HG03066 (cell line): ENCODE results near the gene PTPN4.
"Not testable (repeated sequence)": the region's sequence is repeated elsewhere in the genome, so short reads cannot be mapped to it uniquely, and the experiment has no call there.

Experiments used
- ATAC-seq: cut with Tn5 transposase; IDR thresholded peaks from one replicate; pipeline ENCODE4 v1.9.1; 2021; ENCODE audit warnings: low read depth; ENCODE audit not compliant: unreplicated experiment

The PTPN4 gene

DNA sequence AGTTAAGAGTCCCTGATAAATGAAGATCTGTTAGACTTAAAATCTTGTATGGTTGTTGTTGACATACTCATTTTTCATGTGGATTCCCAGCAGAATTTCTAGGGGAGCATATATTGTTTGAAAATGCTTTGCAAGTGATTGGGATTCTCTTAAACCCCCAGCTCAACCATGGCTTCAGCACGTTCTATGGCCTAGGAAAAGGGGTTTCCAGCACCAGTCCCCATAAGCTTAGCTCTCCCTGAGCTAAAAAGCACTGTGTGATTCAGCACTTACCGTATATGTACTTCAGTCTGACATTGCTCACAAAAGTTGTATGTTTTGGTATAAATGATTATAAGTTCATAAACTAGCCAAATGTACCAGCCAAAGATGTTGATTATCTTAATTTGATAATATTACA lies 173.1 kb downstream of the PTPN4 start:
- no peak for ATAC-seq

DNA sequence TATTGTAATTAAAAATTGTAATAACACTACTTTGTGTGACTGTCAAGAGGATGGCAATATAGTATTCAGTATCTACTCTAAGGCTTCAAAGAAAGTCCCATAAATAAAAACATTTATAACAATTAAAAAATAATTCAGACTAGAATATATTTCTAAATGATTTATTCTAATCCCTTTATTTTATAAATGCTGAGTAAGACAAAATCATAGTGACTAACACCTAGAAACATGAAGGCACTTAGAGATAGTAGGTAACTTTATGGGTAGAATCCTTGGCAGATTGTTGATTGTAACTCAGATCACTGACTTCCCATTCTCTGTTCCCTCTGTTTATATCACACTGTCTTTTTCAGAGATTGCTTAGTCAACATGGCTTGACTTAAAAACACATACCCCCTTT lies 174.6 kb downstream of the PTPN4 start:
- no peak for ATAC-seq

DNA sequence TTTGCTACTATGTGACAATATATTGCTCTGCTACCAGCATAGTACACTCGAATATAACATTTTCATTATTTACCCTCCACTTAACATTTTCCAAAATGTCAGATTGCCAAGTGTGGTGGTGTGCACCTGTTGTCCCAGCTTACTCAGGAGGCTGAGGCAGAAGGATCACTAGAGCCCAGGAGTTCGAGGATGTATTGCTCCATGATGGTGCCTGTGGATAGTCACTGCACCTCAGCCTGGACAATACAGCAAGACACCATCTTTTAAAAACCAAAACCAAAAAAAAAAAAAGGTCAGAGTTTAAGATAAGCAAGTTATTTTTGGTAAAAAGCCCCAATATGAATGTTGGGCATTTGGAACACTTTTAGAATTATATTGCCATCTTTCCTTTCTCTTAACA lies 178.0 kb downstream of the PTPN4 start:
- ATAC-seq, result no peak

DNA sequence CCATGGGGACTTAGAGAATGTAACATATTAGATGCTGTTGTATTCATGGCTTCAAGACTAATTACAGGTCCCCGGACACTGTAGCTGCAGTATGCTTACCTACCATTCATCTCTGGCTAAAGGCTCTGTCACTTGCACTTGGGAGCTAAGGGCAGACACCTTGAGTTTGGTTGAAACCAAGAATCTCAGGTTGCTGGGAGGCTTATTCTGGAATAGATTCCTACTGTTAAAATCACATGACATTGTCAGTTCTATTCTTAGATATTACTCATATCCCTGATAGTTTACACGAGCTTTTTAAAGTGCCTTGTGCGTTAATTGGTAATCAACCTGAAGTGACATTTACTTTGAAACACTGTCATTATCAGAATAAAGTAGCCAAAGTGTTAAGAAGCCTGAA lies 180.2 kb downstream of the PTPN4 start:
- no peak for ATAC-seq

DNA sequence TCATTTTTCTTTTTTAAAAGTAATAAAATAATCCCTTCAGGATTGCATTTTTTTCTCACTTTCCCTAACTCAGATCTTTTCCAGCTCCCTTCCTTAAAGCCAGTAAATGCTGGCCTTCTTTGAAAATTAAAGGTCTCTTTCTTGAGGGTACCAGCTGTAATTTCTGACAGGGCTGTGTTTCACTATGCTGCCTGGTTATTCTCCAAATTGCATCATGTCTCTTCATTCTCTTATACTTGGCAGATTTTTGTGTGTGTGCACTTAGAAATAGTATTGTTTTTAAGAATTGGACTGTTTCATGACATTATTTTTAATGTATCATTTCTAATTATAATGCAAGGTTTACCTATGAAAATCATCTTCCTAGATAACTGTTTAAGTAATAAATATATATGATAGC lies 181.1 kb downstream of the PTPN4 start:
- ATAC-seq, result no peak

DNA sequence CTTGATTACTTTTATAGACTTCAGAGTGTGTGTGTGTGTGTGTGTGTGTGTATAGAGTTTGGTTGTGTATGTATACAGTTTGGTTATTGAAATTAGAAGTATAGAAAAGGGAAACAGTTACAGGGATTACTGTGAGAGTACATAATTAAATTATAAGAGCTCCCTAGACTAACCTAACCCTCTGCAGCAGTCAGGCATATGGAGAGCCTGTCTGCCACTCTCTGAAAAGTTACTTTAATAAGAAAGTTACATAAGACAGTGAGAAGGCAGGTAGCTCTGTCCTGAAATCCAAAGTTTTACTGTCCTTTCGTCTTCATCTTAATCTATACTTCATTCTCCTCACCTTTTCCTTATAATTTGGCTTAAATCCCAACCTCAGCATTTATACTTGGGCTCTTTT lies 181.7 kb downstream of the PTPN4 start:
- ATAC-seq, result no peak

DNA sequence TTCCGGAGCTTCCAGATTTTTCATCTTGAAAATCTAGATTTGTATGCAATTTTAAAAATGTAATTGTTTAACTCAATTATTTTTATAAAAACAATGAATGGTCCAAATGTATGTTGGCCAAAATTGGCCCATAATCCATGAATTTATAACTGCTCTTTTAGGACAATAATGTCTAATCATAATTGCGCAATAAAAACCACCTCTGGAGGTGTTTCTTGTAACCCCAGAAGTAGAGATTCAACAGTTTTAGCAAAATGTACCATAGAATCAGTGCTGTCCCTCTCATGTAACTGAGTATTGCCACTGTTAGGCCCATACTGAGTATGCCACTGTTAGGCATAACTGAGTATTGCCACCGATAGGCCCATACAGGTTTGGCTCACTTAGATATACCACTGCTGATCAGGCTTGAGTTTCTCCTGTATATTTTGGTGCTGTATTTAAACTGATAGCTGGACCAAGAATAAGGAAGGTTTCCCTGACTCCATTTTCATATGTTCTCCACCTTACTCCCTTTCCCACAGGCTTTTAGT lies 182.3 kb downstream of the PTPN4 start:
- no peak for ATAC-seq

DNA sequence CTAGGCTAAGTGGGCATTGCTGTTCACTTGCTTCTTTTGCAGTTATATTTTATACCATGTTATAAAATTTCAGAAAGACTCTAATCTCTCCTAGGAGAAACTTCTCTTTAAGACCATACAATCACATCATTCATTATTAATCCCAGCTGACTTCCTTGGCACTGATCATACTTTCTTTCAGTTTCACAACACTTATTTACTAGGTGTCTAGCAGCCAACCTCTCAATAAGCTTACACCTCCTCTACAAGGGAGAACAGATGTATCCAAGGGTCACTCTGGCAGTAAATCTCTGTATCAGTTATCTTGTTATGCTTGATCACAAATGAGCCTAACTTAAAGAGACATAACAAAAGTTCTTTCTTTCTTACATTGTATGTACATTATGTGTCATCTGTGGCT lies 183.3 kb downstream of the PTPN4 start:
- ATAC-seq, result no peak

DNA sequence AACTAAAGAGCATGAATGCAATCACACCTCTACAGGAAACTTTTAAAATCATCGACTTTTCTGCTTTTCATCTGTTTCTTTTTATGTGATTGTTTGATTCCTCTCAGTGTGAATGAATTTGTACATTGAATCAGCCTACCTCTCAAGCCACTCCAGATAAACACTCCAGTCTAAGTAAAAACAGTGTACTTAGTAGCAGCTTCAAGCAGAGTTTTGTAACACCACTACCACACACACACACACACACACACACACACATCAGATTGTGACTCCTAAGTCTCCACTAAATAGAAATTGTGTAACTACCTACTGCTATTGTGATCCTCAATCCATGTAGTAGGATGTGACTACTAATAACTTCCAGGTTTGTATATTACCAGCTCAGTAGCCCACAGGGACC lies 187.8 kb downstream of the PTPN4 start:
- no peak for ATAC-seq

DNA sequence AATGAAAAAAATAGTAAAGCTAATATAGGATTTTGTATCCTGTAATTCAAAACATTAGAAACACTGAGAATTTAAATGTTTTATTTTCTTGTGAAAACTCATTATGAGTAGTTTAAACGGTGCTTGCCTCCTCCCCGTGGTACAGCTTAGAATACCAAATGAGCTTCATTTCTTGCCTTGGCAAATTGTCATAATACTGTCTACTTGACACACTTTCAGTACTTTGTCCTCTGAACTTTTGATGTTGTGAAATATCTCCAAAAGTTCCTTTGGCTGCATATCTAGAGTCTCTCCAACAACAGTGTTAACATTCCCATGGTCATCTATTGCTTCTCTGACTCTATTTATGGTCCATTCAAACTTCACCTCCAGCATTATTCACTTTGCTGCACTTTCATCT lies 191.2 kb downstream of the PTPN4 start:
- no peak for ATAC-seq

DNA sequence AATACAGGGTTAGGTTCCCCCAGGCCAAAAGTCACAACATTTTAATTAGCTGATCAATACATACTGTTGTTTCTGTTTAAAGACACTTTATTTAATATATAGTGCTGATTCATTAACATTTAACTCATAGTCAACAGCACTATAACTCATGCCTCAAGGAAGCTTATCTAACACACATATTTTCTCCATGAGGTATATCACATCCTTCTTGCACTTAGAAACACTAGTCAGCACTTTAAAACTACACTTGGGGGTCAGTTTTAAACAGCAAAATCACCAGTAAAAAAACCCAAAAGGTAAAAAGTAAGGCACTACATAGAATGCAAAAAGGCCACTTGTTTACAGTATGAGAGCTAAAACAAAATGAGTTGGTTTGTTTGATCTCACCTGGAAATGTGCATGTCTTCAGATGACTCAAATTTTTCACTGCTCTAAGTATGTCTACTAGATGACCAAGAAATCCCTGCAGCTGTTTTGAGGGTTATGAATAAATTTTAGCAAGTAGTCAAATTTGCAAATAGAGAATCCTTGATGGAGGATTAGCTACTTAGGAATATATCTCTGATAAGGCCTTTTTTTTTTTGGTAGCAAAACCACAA lies 199.0 kb downstream of the PTPN4 start:
- ATAC-seq, result no peak

DNA sequence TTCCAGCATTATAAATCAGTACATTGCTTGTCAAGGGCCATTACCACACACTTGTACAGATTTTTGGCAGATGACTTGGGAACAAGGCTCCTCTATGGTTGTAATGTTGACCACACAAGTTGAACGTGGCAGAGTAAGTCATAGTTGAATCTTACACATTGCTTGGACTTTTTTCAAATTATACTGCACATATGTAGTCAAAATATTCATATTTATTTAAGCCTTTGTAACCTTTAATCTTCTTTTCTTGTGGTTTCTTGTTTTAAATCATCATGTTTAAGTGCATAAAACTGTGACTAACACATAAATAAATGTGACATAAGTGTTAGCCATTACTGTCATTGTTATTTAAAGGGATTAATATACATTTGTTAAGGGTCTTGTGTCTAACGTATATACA lies 201.1 kb downstream of the PTPN4 start:
- ATAC-seq, result no peak

DNA sequence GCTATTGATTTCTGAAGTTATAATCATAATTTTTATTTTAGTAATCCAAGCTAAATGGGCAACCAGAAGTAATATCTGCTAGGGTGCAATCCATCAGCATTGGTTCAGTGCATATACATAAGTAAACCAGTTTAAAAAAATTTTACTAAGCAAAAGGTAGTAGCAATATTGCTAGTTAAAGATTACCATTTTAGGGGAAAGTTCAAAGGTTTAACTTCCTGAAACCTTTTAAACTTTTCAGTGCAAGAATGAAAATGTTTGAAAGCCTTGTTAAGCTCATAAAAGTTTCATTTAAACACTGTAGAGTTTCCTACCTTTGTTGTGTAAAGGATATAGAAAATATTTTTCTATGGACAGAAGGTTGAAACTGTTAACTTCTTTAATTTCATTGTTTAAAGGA lies 222.2 kb downstream of the PTPN4 start:
- ATAC-seq, result no peak

DNA sequence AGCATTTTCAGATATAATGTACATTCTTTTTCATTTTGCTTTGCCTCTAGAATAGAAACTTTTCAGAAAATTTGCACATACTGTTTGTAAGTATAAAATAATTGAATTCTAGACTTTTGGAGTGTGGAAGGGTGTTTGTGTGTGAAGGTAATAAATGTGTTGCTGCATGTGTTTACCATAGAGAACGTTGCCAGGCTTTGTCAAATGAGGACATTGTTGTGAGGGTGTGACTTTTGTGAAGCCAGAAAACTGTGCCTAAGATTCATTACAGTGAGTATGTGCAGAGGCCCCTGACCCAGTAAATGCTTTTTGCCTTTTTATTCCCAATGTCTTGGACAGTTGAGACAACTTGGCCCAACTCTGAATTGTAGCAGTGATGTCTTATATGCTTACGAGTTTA lies 222.8 kb downstream of the PTPN4 start:
- ATAC-seq, result no peak

DNA sequence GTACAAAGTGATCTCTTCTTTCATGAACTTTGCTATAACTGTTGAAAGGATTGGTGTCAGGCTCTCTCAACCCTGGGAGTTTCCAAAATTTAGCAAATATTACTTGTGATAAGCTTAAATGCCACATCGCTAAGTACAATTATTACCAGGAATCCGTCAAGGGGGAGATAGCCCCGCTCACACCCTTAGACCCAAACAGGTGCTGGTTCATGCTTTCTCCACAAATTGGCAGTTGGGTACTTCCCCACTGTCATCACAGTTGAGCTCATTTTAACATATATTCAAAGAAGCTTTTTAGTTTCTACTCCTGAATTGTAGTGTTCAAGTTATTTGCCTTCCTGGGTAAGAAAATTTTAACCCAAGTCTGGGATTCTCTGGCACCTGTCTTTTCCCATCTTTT lies 223.4 kb downstream of the PTPN4 start:
- no peak for ATAC-seq

DNA sequence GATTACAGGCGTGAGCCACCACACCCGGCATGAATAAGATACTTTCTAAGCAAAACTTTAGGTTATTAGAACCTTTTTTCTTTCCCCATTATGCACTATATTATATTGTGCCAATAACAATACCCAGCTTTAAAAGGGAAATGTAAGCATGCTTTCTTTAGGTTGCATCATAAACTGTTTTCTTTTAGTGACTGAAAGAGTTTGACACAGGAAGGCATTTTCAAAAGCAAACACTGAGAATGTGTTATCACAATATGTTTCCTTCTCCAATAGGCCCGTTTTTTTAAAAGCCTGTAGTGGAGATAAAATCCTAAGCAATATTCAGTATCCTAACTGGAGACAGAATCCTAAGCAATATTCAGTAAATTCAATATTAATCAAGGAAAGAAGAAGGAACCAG lies 236.4 kb downstream of the PTPN4 start:
- no peak for ATAC-seq

DNA sequence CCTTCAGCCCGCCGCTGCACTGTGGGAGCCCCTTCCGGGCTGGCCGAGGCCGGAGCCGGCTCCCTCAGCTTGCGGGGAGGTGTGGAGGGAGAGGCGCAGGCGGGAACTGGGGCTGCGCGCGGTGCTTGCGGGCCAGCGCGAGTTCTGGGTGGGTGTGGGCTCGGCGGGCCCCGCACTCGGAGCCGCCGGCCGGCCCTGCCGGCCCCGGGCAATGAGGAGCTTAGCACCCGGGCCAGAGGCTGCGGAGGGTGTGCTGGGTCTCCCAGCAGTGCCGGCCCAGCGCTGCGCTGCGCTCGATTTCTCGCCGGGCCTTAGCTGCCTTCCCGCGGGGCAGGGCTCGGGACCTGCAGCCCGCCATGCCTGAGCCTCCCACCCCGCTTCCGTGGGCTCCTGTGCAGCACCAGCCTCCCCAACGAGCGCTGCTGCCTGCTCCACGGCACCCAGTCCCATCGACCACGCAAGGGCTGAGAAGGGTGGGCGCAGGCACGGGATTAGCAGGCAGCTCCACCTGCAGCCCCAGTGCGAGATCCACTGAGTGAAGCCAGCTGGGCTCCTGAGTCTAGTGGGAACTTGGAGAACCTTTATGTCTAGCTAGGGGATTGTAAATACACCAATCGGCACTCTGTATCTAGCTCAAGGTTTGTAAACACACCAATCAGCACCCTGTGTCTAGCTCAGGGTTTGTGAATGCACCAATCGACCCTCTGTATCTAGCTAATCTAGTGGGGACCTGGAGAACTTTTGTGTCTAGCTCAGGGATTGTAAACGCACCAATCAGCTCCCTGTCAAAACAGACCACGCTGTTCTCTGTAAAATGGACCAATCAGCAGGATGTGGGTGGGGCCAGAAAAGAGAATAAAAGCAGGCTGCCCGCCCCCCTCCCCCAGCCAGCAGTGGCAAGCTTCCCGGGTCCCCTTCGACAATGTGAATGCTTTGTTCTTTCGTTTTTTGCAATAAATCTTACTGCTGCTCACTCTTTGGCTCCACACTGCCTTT lies 237.5 kb downstream of the PTPN4 start:
- not testable (repeated sequence) for ATAC-seq

DNA sequence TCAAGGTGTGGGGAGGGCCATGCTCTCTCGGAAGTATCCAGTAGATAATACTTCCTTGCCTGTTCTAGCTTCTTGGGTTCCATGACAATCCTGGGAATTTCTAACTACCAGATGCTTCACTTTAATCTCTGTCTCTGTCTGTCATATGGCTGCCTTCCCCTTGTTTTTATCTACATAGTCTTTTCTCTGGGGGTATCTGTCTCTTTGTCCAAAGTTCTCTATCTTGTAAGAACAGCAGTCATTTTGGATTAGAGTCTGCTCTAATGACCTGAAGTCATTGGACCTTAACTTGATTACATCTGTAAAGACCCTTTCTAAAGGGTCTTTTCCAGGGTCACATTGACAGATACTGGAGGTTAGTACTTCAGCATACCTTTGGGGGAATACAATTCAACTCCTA lies 241.7 kb downstream of the PTPN4 start:
- no peak for ATAC-seq

DNA sequence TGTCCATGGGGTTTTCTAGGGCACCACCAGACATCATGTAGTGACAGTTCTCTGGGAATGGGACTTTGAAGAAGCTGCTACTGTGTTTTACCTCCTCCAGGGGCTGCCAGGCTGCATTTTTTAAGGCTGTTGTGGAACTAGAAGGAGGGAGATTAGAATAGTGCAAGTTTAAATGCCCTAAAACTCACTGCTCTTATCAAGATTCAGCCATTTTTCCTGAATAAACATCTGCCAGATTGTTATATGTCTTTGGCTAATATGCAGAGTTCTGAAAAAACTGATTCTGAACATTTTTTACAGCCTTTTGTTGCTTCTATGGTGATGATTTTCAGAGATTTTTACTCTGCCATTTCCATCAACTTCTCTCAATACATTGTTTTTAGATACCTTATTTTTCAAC lies 244.5 kb downstream of the PTPN4 start:
- ATAC-seq, result no peak

DNA sequence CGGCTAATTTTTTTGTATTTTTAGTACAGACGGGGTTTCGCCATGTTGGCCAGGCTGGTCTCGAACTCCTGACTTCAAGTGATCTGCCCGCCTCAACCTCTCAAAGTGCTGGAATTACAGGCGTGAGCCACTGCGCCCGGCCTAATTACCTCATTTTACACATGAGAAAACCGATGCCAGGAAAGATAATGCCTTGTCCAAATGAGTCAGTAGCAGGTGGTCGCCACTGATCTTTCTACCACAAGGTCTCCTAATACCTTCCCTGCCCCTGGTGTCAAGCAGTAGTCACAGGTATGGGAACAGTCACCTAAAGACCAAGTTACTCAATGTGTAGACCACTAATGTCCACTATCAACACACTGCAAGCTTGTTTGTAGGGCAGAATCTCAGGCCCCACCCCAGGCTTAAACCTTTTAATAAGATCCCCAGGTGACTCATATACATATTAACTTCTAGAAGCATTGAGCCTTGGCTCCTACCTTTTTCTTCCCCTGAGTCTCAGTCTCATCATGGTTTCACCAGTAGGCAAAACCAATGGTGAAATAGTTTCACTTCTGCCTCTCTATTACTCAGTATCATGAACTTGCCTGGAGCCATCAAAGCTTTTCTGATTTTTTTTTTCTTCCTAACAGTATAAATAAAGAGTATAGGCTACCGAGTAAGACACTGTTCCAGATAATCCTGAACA lies 246.3 kb downstream of the PTPN4 start:
- ATAC-seq, result peak; percentile 84

DNA sequence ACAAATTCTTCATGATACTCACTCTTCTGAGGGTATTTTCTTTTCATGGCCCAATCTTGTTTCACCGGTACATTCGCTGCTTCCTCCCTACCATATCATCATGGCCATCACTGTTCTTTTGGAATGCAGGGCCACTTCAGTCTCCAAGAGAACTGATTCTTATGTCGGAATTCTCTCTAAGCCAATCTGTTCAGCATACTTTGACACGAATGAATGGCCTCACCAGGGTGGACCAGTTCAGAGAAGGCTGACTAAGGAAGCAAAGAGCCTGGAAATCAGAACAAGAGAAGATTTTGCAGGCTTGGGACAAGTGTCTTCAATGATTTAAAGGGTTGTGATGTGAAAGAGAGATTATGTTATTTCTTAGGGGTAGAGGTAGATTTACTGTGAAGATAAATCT lies 248.1 kb downstream of the PTPN4 start:
- ATAC-seq, result no peak
